ENCODE results near the gene IMMP2L. TPM values are rescaled to one million over a fixed set of nuclear protein-coding genes. Genes with fewer than 3 reads are reported as not detected.

IMMP2L gene
- total and polyA plus RNA-seq, 2 of the 13 experiments (the other 11 are each of a cell fraction or from before 2014, with no cell fraction given) = 7.8 to 16.9 TPM

- TF ChIP-seq USF2 (IDR thresholded peaks at IDR 0.05; ENCODE audit: low read depth, low read length) (no peak), USF2 (CRISPR knock-in tag; IDR thresholded peaks at IDR 0.05; ENCODE audit: borderline replicate concordance) (no peak), ZNF143 (CRISPR knock-in tag; IDR thresholded peaks at IDR 0.05) (no peak)
Observed at GRCh38 chr7:111092406-111093236, 469.7 kb downstream of the IMMP2L start (continued).

GRCh38 chr7:111091593-111092358 lies 470.5 kb downstream of the IMMP2L start:
- Histone ChIP-seq H3K79me2 (ENCODE audit: insufficient read depth, low read length) (no peaks in the 10 kb centered on the region), H3K4me1 (ENCODE audit: insufficient read depth, low read length) (no peaks in the 10 kb centered on the region), H4K20me1 (ENCODE audit: insufficient read depth, low read length) (no peaks in the 10 kb centered on the region), H3K27ac (ENCODE audit: extremely low read length, insufficient read depth, low read length) (no peak overlapping the region), H3K36me3 (replicated peaks in 1 of 2; ENCODE audit: control insufficient read depth in 1 of 2, insufficient read depth in 2 of 2, low read length in 2 of 2) (no peaks in the 10 kb centered on the region), H3K4me2 (ENCODE audit: low read depth, low read length) (no peak overlapping the region), H2AFZ (ENCODE audit: low read length) (no peak overlapping the region), H3K27me3 (ENCODE audit: control insufficient read depth in 1 of 2, insufficient read depth in 2 of 2, low read length in 2 of 2) (no peaks in the 10 kb centered on the region), H3K4me3 (replicated peaks in 1 of 3; ENCODE audit: insufficient read depth in 1 of 3, low read depth in 2 of 3, low read length in 3 of 3) (no peak overlapping the region), H3K9me3 (ENCODE audit: low read length) (no peaks in the 10 kb centered on the region), H3K9ac (ENCODE audit: insufficient read depth, low read depth, low read length) (no peak overlapping the region)
- intact Hi-C loops (cut with micrococcal nuclease; ENCODE audit: unreplicated experiment) (loop anchor here (2.0 to 10.0 kb wide), 3 partner anchors 257 to 643 kb away; partner anchors contain the start of gene IMMP2L), in situ Hi-C loops (cut with HindIII; ENCODE audit: extremely low pct_ligation_motif_present, low pct_unique_long_range_greater_than_20kb) (loop anchor here (5.0 to 25.0 kb wide), 3 partner anchors 396 to 1004 kb away; no protein-coding TSS in a partner anchor)
- TF ChIP-seq SMAD3 (CRISPR knock-in tag; IDR thresholded peaks at IDR 0.05) (no peak), ZNF816 (CRISPR knock-in tag; IDR thresholded peaks at IDR 0.05; ENCODE audit: borderline replicate concordance) (no peak), ZNF580 (CRISPR knock-in tag; IDR thresholded peaks at IDR 0.05; ENCODE audit: borderline replicate concordance, low read depth) (no peak), KDM1A (CRISPR knock-in tag; IDR thresholded peaks at IDR 0.05) (no peak), MEF2D (CRISPR knock-in tag; IDR thresholded peaks at IDR 0.05) (no peak), KAT7 (CRISPR knock-in tag; IDR thresholded peaks at IDR 0.05; ENCODE audit: borderline replicate concordance) (no peak), ZNF761 (CRISPR knock-in tag; conservative IDR thresholded peaks at IDR 0.05) (no peak), SP4 (CRISPR knock-in tag; IDR thresholded peaks at IDR 0.05) (no peak), ZNF124 (CRISPR knock-in tag; IDR thresholded peaks at IDR 0.05) (no peak)
- TF ChIP-seq, protein P1, sequence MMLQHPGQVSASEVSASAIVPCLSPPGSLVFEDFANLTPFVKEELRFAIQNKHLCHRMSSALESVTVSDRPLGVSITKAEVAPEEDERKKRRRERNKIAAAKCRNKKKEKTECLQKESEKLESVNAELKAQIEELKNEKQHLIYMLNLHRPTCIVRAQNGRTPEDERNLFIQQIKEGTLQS (CRISPR knock-in tag; IDR thresholded peaks at IDR 0.05) = no peak
- ATAC-seq = no peak
- BruUV-seq (replicated peaks) = no TSS peak
- ChIA-PET POLR2A (no interaction called here), CTCF (ENCODE audit: low intra/inter-chr PET ratio, low total read pairs) (no interaction called here)
- FAIRE-seq = no peak
- DNase-seq (ENCODE audit: low spot score) = no peak
- 71% methylated on average over 3 of the region's 3 CpGs for WGBS (ENCODE audit: low lambda C conversion rate)

Measured in HepG2 (cell line).